GM18526 (cell line): Measurements from ENCODE around the gene PMCH.

Experiments used
- POLR2A ChIP-seq: IDR thresholded peaks from 3 replicates; pipeline ENCODE4 v1.6.1; 2011; ENCODE audit not compliant: insufficient read length; ENCODE audit errors: extremely low read depth

PMCH gene

DNA sequence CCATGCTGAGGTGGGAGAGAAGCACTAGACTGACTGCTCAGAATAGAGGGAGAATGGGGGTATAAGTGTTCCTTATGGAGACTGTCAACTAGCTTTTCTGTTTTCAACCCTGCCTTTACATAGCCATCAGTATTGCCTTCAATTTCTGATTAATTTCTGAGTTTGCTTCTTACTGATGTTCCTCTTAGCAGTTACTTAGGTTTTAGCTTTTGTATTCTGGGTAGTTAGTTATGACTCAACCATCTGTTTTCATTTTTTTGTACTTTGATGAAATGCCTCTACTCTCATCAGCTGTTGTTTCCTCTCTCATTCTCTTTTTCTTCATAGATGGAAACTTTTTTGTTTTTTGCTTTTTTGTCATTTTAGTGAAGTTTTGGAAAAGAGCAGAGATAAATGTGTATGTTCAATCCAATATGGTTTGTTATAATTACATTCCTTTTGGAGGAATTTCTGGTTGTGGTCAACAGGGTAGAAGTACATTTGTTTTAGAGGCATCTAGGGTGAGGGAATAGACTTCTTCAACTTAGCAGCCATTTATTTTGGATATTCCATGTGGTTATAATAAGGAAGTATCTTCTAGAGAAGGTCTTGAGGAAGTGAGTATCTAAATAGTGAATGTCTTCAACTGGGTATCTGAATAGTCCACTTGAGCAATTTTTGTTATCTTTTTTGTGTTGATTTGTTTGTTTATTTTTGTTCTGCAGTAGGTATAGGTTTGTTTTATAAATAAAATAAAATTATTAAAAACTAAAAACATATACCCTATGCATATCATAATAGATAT is 29.6 kb downstream of the PMCH start:
- TF ChIP-seq POLR2A, result no peak

DNA sequence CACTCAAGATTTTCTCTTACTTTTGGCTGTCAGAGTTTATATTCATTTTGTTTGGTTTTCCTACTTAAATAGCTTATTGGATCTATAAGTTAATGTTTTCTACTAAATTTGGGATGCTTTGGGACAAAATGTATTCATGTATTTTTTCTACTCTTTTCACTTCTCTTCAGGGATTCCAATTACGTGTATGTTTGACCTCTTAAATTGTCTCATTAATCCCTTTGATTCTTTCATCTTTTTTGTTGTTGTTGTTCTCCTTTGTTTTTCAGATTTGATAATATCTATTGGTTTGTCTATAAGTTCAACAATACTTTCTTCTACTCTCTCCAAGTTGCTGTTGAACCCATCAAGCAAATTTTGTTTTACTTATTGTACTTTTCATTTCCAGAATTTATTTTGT is 34.2 kb downstream of the PMCH start:
- TF ChIP-seq POLR2A, result no peak
